Right lobe of liver (tissue), 4 donors: ENCODE results near the gene CDH13.

ENCODE experiments used
- POLR2A ChIP-seq: fragments of 450-650 bp; IDR thresholded peaks from one replicate; pipeline ENCODE4 v1.6.1; 2017; ENCODE audit warnings: antibody characterized with exemption, mild to moderate bottlenecking
- TF ChIP-seq, protein P1 (sequence below), 4 donors: fragments of 200-600 bp in 3 of 4; fragments of 450-650 bp in 1 of 4; IDR thresholded peaks; one replicate each; pipeline versions ENCODE4 v1.5.1 to v1.8.0; 2016 to 2022; ENCODE audit warnings: antibody characterized with exemption in 4 of 4, mild to moderate bottlenecking in 2 of 4
- donor health status: DM: no; HTN: no; CAD: no.
- donor health status: DM: no; HTN: no; CAD: no.
- donor health status: DM: no; HTN: yes; CAD: no.

DNA sequence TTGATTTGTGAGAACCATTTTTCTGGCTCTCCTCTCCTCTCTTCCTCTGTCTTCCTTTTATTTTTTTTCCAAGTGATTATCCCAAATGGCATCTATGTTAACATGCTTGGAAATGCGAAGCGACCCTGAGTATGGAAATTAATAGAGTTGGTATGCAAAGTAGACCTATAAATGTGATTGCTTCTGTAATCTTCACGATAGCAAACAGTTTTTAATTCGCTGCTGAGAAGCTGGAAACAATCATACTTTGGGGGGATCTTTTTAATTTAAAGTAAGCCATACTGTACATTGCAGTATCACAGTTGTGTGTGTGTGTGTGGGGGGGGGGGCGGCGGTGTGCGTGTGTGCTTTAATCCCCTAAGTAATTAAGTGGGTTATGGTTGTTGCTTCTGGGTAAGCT, 233.3 kb downstream of the CDH13 start:
- TF ChIP-seq, protein P1, sequence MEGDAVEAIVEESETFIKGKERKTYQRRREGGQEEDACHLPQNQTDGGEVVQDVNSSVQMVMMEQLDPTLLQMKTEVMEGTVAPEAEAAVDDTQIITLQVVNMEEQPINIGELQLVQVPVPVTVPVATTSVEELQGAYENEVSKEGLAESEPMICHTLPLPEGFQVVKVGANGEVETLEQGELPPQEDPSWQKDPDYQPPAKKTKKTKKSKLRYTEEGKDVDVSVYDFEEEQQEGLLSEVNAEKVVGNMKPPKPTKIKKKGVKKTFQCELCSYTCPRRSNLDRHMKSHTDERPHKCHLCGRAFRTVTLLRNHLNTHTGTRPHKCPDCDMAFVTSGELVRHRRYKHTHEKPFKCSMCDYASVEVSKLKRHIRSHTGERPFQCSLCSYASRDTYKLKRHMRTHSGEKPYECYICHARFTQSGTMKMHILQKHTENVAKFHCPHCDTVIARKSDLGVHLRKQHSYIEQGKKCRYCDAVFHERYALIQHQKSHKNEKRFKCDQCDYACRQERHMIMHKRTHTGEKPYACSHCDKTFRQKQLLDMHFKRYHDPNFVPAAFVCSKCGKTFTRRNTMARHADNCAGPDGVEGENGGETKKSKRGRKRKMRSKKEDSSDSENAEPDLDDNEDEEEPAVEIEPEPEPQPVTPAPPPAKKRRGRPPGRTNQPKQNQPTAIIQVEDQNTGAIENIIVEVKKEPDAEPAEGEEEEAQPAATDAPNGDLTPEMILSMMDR (IDR thresholded peaks at IDR 0.05), result no peak
- TF ChIP-seq POLR2A, result no peak
